ENCODE measurements around the gene RAD54L2. TPM values are rescaled to one million over a fixed set of nuclear protein-coding genes. Genes with fewer than 3 reads are reported as not detected.

Gene RAD54L2
- total and polyA plus RNA-seq, 9 of the 15 experiments (the other 6 are each of a cell fraction or from before 2014, with no cell fraction given): 1.3 to 12.2 (median 5.4) TPM

DNA sequence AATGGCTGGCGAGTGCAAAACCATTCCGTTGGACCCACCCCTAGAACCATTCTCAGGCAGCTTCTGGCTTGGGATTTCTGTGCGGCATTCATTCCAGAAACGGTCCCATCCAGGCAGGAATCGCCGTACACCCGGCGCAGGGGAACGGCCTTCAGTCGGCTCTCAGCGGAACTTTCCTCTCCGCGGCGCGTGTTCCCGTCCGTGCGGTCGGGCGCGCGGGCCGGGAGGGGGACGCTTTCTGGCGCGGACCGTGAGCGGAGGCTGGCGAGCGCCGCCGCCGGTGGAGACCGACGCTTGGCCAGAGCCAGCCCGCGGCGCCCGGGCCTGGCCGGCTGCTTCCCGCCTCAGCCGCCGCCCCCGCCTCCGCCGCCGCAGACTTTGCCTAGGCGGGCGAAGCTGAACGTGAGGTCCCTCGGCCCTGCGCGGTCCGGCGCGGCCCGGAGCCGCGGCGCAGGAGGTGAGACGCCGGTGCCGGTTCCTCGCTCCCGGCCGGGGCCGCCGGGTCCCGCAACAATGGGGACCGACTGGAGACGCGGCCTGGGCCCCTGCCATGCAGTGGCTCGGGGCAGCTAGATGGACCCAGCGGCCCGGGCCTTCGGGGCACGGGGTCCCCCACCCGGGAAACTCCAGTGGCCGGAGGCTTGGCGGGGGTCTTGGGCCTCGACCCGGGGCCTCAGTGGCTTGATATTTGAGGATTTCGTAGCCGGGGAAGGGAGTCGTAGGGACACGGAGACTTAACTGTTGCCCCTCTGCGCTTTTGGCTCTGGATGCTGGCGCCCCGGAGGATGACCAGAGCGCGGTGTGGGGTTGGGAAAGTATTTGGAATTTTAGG, at the start of gene RAD54L2 (continued):
- no peak for TF ChIP-seq ZNF280B (CRISPR knock-in tag; IDR thresholded peaks at IDR 0.05)
- TF ChIP-seq RBM25 (IDR thresholded peaks at IDR 0.05; ENCODE audit: low read depth, low read length, severe bottlenecking): peak; percentile 61
- TF ChIP-seq MBD2 (IDR thresholded peaks at IDR 0.05; ENCODE audit: borderline replicate concordance, low read depth): peak; percentile 27; the same call in 1 of the 2 replicates
- no peak for TF ChIP-seq CSDE1 (IDR thresholded peaks at IDR 0.05)
- TF ChIP-seq RFX5 (IDR thresholded peaks at IDR 0.05; ENCODE audit: low read depth, low read length): no peak
- TF ChIP-seq ZNF3 (CRISPR knock-in tag; IDR thresholded peaks at IDR 0.05): no peak
- TF ChIP-seq DMBX1 (CRISPR knock-in tag; IDR thresholded peaks at IDR 0.05; ENCODE audit: borderline replicate concordance): peak; percentile 46; the same call in 1 of the 2 replicates
- no peak; a peak in 1 of 4 replicates for TF ChIP-seq KDM1A (IDR thresholded peaks at IDR 0.05)
- no peak for TF ChIP-seq GTF2B (IDR thresholded peaks at IDR 0.05; ENCODE audit: extremely low read depth, insufficient read length)
- no peak for TF ChIP-seq MAFK (IDR thresholded peaks at IDR 0.05; ENCODE audit: low read length)
- TF ChIP-seq TAL1 (IDR thresholded peaks at IDR 0.05): no peak
- TF ChIP-seq ZNF507 (tag; conservative IDR thresholded peaks at IDR 0.05): no peak
- TF ChIP-seq KHSRP (IDR thresholded peaks at IDR 0.05): no peak
- peak; percentile 21; the same call in 1 of the 2 replicates for TF ChIP-seq CHD2 (IDR thresholded peaks at IDR 0.05; ENCODE audit: low read depth, low read length)
- no peak for TF ChIP-seq USF1 (CRISPR knock-in tag; IDR thresholded peaks at IDR 0.05)
- no peak for TF ChIP-seq ZBED1 (IDR thresholded peaks at IDR 0.05)
- no peak for TF ChIP-seq ZNF518B (CRISPR knock-in tag; IDR thresholded peaks at IDR 0.05)
- TF ChIP-seq NR2C2 (CRISPR knock-in tag; IDR thresholded peaks at IDR 0.05): peak; percentile 75
- TF ChIP-seq NR2C2 (tag; IDR thresholded peaks at IDR 0.05): peak; percentile 73
- peak; percentile 83 for TF ChIP-seq C11orf30 (IDR thresholded peaks at IDR 0.05; ENCODE audit: low read depth)
- no peak for TF ChIP-seq ZNF274 (IDR thresholded peaks at IDR 0.05; ENCODE audit: borderline replicate concordance, low read depth, low read length)
- TF ChIP-seq HNRNPLL (IDR thresholded peaks at IDR 0.05; ENCODE audit: low read depth, low read length, poor library complexity, severe bottlenecking): no peak
- no peak for TF ChIP-seq MAFF (IDR thresholded peaks at IDR 0.05; ENCODE audit: low read length)
- no peak for TF ChIP-seq CEBPB (tag; IDR thresholded peaks at IDR 0.05)
- no peak for TF ChIP-seq MCM2 (IDR thresholded peaks at IDR 0.05; ENCODE audit: low read depth)

Data from K562 (cell line).